Activated CD4-positive, alpha-beta T cell treated with anti-CD3 and anti-CD28 coated beads, Interleukin-2, Interleukin-6, amounts not matched to agents 100 ng/mL and 50 ng/mL, durations not matched to agents 16 hours and 8 hours (primary cell): ENCODE results near the gene SLC6A19.
A peak's percentile ranks its signal among the peaks of the same experiment; 100 is the strongest.
"Not testable (repeated sequence)": the region's sequence is repeated elsewhere in the genome, so short reads cannot be mapped to it uniquely, and the experiment has no call there.

ENCODE experiments used
- DNase-seq: peaks from one replicate; pipeline ENCODE4 v3.0.0-alpha.2; 2020

The SLC6A19 gene

DNA sequence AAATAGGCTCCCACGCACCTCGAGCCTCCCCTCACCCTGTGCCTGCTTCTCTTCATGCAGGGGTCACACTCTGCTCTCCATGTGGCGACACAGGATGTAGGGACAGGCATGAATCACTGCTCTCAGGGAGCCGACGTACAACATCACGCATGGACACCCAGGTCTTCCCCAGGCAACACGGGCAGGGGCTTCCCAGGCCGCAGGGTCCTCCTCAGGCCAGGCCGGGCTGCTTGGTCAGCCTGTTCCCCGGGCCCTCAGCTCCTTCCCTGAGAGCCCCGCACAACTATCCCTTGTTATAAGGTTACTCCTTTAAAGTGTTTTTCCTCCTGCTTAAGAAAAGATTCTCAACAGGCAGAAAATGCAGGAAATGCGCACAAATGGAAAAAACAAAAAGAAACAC, 24.8 kb downstream of the SLC6A19 start:
- DNase-seq: no peak

DNA sequence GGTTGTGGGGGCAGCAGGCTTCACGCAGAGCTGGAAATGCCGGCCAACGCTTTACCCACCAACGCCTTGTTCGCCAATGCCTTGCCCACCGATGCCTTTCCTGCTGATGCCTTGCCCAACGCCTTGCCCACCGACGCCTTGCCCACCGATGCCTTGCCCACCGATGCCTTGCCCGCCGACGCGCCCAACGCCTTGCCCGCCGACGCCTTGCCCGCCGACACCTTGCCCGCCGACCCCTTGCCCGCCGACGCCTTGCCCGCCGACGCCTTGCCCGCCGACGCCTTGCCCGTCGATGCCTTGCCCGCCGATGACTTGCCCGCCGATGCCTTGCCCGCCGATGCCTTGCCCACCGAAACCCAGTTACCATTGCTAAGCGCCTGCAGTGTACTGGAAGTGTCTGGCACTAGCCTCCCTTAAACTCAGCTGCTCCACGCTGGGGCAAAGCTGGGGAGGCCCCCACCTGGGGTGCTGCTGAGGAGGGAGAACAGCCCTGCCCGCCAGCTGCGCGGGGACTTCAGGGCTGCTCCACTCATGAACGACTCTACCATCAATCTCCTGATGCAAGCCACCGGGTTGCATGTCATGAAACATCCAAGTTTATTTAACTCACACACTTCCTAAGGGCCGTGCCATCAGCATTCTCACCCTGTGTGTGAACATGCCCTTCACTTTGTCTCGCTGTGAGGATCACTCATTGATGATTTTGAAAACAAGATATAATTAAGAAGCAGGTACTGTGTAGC, 25.6 kb downstream of the SLC6A19 start:
- DNase-seq: no peak

DNA sequence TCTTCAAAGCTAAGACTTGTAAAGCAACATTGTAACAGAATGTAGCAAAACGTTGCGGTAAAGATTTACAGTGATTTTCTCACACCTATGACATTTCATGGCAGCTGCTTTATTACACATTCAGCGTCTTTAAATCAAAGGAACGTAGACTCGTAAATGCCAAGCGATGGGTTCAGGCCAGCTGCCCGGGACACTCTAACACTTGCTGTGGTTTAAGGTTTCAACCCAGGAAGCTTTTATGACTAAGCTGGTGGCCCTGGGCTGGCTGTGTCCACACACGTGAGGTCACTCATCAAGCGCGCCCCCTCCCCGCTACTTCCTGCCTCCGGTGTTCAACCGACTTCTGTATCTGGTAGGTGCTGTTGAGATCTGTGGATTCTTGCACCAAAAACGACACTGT, 26.3 kb downstream of the SLC6A19 start:
- DNase-seq: no peak

DNA sequence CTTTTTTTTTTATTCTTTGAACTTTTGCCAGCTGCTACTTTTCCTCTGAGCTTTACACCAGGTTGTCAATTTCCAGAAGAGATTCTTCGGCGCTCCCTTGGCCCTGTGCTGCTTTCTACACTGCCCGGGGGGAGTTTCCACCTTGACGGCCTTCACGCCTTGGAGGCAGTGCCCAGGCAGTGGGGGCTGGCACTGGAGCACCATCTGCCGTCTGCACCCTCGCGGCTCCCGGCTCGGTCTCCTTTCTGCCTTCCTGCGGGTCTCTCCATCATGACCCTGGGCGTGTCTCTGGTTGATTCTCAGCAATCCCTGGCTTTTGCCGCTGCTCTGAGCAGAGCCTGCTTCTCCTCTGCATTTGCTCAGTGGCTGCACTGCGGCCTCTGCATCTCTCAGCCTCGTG, 26.7 kb downstream of the SLC6A19 start:
- DNase-seq: no peak

DNA sequence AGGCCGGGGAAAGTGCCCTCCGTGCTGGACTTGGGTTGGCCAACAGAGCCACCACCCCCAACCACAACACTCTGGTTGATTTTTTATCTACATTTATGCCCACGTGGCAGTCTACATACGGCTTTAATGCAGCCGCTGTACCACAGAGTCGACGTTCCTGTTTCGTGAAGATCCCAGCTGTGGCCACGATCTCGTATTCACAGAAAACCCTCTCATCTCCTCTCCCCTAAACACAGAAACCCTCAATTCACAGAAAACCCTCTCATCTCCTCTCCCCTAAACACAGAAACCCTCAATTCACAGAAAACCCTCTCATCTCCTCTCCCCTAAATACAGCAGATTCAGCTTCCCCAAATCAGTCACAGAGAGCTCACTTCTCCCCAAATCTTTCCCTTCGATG, 27.6 kb downstream of the SLC6A19 start:
- DNase-seq: not testable (repeated sequence)

DNA sequence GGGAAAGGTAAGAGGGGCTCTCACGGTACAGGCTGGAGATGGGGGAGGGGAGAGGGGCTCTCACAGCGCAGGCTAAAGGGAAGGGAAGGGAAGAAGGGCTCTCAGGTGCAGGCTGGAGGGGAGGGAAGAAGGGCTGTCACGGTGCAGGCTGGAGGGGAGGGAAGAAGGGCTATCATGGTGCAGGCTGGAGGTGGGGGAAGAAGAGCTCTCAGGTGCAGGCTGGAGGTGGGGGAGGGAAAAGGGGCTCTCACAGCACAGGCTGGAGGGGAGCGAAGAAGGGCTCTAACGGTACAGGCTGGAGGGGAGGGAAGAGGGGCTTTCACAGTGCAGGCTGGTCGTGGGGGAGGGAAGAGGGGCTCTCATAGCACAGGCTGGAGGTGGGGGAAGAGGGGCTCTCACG, 28.4 kb downstream of the SLC6A19 start:
- DNase-seq: no peak

DNA sequence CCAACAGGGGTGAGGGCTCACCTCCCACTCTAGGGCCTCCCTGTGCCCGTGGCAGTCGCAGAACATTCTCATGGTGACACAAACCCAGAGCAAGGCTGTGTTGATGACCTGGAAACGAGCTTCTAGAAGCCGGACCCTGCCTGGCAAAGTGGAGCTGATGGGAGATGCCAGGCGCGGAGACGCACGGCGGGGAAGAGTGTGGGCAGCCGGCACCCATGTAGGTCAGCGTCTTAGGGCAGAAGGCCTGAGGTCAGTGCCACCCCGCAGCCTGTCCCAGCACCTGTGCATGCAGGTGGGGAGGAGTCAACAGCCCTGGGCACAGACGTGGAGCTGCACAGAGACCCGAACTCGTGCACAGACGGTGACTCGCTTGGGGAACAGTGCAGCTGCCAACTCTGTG, 29.2 kb downstream of the SLC6A19 start:
- no peak for DNase-seq

DNA sequence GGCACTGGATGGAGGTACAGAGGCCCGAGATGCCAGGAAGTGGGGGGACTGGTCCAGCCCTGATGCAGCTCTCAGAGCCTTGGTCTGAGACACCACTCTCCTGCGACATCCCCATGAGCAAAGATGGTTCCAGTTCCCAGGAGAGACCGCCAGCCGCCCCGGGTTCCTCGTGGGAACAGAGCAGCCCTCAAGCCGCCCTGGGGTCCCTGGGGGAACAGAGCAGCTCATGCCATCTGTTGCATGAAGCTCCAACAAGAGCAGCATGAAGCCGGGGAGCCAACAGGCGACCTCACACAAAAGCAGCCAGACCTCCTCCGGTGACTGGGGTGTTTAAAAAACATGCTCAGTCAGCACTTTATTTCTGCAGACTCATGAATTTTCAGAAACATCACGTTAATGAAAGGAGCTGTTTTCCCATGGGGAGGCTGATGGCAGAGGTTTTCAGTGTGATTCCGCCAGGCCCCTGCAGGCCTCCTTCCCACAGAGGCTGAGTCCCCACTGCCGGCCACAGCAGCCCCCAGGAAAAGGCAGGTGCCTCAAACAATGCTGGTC, 30.0 kb downstream of the SLC6A19 start:
- DNase-seq: no peak

DNA sequence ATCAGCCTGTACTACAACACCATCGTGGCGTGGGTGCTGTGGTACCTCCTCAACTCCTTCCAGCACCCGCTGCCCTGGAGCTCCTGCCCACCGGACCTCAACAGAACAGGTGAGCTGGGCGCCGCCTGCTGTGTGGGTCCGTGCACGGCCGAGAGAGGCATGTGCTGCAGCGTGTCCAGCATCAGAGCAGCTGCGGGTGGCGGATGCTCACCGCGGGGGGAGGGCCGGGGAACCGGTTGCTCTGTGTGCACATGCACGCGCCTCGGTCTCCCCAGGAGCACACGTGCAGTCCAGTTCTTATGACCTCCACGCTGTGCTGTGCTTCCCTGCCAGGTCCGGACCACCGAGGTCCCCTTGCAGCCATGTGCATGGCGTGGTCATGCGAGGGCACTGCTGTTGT, 31.4 kb downstream of the SLC6A19 start:
- no peak for DNase-seq

DNA sequence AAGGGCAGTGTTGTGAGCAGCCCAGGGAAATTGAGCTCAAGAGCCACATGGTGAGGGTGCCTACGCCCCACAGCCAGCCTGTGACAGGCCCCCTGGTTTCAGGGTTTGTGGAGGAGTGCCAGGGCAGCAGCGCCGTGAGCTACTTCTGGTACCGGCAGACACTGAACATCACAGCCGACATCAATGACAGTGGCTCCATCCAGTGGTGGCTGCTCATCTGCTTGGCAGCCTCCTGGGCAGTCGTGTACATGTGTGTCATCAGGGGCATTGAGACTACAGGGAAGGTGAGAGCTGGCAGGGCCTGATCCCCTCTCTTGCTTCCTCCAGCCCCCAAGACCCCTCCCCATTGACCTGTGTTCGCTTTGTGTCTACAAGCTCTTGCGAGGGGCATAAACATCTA, 34.0 kb downstream of the SLC6A19 start:
- no peak for DNase-seq

DNA sequence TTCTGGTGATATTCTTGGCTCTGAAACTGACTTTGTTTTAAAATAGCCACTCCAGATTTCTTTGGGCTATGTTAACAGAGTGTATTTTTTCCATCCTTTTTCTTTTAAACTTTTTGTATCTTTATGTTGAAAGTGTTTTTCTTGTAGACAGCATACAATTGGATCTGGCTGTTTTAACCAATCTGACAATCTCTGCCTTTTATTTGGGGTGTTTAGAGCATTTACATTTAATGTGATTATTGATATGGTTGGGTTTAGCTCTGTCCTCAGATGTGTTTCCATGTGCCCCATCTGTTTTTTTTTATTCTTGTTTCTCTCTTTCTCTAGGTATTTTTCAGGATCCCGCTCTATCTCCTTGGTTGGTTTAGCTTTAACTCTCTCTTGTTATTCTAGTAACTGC, 34.4 kb downstream of the SLC6A19 start:
- DNase-seq: no peak

DNA sequence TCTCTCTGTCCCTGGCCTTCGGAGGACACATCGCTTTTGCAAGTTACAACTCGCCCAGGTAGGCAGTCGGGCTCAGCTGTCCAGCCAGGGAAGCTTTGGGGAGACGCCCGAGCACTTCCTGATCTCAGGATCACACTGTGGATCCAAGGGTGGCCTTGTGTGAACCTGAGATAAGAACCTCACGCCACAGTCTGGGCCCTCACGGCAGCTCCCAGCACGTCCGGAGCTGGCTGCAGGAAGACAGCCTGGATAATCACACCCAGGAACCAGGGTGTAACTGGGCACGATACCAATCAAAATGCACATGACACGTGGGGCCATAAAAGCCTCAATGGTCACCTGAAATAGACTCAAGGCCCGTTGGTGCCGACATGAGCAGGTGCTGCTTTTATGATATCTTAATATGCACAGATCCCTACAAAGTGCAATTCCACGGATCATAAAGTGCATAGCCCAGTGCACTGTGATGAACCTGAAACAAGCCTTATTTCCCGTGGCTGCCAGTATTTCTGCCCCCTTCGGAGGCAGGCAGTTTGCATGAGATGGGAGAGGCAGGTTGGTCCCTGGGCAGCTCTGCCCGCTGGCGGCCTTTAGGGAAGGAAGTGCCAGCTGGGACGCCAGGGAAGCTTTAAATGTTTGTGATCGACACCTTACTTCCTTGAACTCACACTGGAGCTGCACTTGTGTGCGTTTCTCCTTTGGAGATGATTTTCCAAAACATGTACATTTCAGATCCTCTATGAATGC, 38.3 kb downstream of the SLC6A19 start:
- no peak for DNase-seq

DNA sequence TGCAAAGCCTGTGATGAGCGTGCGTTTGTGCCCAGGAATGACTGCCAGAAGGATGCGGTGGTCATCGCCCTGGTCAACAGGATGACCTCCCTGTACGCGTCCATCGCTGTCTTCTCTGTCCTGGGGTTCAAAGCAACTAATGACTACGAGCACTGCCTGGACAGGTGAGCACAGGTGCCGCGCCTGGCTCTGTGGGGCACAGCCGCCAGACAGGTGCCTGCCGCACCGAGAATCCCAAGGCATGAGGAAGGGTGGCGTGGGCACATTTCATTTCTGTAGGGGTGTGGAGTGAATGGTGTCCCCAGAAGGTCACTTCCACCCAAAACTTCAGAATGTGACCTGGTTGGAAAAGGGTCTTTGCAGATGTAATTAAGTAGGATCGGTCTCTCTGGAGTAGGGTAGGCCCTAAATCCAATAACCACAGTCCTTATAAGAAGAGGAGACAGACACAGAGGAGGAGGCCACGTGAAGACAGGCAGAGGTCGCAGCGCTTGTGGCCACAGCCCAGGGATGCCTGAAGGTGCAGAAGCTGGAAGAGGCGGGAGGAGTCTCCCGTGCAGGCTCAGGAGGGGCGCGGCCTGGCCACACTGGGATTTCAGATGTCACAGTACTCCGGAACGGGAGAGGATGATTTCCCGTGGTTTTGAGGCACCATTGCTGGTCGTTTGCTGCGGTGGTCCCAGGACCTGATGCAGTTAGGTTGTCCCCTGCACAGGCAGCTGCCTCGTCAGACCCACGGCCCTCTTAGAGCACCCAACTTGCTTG, 39.3 kb downstream of the SLC6A19 start:
- DNase-seq: no peak

DNA sequence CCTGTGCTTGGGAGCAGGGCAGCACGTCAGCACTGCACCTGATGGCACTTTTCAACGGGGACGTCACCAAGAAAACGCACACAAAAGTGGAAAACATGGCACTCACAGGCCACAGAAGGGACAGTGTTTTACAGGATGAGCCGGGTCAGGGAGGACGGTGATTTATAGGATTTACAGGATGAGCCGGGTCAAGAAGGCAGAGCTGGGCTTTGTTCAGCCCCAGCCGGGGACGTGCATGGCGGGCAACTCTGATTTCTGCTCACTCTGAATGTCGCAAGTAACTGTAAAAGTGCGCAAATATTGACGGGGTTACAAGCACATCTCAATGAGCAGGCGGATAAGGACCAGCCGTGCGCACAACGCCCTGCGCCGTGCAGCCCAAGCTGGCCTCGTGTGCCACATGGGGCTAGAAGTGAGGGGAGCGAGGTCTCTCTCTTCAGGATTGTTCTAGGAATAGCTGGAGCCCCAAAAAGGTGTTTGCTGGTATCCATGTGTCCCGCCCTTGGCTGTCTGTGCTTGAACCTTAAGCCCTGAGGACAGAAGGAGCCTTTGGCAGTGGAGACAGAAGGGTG, 40.2 kb downstream of the SLC6A19 start:
- no peak for DNase-seq

DNA sequence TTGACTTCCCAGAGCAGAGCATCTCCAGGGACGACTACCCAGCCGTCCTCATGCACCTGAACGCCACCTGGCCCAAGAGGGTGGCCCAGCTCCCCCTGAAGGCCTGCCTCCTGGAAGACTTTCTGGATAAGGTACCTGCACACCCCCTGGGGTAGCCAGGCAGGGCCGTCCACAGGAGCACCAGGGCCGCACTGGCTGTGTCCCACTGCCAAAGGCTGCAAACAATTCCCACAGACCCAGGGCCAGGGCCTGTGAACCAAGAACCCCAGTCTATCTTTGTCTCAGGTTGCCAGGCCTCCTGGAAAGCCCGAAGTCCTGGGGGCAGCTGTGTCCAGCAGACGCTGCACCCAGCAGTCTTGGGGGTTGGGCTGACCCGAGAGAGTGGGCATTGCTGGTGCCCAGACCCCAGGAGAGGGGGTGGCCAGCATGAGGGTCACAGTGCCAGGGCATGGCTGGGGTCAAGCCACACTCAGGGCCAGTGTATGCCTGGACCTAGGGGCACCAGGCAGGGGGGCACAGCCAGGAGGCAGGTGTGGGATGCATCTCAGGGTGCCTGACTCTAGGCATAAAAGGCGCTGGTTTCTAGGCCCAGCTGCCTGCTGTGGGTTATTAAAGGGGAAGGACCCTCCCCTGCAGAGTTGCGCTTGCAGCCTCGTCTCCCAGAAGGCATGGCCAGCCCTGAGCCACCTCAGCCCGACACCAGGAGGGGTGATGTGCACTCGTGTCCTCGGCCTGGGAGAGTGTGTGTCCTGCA, 41.5 kb downstream of the SLC6A19 start:
- no peak for DNase-seq

DNA sequence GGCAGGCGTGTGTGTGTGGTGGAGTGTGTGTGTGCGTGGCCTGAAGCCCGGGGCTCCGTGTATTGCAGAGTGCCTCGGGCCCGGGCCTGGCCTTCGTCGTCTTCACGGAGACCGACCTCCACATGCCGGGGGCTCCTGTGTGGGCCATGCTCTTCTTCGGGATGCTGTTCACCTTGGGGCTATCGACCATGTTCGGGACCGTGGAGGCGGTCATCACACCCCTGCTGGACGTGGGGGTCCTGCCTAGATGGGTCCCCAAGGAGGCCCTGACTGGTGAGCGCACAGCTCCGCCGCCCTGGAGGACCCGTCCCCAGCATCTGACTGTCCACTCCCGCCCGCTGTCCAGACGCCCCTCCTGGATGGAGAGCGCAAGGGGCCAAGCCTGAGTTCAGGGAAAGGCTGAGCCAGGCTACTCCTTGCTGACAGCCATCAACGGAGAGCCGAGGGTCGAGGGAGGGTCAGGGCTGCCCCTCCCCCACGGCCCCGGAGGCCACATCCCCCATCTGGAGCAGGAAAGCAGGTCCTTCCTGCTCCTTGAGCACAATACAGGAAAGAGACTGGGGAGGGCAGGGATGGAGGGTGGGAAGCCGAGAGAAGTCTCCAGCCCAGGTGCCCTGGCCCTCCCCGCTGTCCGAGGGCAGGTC, 42.2 kb downstream of the SLC6A19 start:
- DNase-seq: no peak

DNA sequence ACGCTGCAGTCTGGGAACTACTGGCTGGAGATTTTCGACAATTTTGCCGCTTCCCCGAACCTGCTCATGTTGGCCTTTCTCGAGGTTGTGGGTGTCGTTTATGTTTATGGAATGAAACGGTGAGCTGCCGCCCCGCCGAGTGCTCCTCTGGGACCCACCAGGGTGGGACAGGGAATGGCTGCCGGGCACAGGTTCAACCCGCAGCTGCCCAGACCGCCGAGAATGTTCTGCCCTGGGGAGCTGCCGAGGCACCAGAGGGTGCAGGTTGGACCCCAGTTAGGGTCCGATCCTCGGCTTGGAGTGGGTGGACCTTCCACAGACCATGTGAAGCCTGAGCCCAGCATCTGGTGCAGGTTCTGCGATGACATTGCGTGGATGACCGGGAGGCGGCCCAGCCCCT, 42.9 kb downstream of the SLC6A19 start:
- DNase-seq: no peak

DNA sequence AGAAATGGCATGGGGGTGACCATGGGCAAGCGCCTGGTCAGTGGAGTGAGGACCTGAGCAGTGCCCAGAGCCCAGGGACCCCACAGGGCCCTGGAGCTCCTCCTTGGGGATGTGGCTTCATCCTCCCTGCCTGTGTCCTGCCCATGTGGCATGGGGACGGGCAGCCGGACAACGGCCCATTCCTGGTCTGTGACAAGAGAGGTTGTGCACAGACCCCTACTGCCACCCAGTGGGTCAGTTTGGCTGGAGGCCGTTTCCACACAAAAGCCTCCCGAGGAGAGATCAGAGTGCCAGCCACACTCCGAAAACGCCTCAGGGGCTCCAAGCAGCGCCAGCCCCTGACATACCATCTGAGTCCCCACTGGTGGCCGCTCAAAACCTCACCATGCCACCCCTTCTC, 43.6 kb downstream of the SLC6A19 start:
- no peak for DNase-seq

DNA sequence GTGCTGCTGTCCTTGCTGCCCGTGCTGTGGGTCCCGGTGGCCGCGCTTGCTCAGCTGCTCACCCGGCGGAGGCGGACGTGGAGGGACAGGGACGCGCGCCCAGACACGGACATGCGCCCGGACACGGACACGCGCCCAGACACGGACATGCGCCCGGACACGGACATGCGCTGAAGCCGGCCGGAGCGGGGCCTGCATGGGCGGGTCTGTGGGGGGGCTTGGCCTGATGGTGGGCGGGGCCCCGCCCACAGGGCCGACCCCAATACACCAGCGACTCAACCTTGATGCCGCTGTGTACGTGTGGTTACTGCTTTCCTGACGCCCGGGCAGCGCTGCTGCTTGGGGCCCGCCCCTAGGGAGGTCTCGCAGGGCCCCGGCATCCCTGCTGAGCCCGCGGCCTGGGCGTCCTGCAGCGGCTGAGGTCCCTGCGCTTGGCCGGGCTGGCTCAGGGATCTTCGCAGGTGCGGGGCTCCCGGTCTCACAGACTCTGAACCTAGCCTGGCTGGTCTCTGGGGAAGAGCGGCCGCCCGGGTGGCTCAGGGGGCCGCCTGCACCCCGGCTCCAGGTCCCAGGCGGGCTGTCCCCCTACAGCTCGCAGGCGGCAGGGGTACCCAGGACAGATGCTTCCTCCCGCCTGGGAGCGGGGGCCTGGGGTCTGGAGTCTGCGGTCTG, 44.6 kb downstream of the SLC6A19 start:
- no peak for DNase-seq

DNA sequence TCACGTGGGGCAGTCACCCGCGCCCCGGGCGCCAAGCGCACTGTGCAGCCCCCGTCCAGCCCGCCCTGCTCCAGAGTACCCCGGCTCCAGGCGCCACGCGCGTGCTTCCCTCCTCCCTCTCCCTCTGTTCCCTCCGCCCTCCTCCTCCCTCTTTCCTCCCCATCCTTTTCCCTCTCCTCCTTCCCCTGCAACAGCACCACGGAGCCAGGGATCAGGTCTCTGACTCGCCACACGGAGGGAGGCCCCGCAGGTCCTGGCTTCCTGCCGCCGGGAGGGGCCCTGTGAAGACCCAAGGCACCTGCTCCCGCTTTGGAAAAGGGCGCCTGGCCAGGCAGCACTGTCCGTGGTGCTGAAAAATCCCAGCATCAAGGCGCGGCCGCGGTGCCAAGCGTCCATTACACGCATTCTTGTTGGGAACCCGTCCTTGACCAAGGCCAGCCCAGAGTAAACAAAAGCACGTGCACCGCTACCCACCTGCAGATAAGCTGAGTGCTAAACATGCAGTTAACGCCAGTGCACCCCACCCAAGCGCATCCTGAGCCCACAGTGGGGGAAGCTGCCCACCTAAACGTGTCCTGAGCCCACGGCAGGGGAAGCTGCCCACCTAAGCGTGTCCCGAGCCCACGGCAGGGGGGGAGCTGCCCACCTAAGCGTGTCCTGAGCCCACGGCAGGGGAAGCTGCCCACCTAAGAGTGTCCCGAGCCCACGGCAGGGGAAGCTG, 45.5 kb downstream of the SLC6A19 start:
- peak; percentile 25 for DNase-seq

DNA sequence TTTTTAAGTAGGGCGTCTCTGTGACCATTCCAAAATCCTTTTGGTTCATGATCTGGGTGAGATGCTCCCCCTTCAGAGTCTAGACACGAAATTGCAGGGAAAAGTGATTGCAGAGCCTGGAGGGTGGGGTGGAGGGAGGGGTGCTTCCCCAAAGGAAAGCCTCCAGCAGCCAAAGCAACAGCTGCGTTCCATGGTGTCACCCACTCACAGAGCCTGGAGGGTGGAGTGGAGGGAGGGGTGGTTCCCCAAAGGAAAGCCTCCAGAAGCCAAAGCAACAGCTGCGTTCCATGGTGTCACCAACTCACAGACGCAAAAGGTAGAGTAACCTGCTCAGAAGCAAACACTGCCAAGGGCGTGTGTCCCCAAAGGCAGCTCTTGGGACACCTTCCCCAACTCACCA, 46.4 kb downstream of the SLC6A19 start:
- DNase-seq: no peak
